Measurements from ENCODE around the gene ARHGAP42.

DNA sequence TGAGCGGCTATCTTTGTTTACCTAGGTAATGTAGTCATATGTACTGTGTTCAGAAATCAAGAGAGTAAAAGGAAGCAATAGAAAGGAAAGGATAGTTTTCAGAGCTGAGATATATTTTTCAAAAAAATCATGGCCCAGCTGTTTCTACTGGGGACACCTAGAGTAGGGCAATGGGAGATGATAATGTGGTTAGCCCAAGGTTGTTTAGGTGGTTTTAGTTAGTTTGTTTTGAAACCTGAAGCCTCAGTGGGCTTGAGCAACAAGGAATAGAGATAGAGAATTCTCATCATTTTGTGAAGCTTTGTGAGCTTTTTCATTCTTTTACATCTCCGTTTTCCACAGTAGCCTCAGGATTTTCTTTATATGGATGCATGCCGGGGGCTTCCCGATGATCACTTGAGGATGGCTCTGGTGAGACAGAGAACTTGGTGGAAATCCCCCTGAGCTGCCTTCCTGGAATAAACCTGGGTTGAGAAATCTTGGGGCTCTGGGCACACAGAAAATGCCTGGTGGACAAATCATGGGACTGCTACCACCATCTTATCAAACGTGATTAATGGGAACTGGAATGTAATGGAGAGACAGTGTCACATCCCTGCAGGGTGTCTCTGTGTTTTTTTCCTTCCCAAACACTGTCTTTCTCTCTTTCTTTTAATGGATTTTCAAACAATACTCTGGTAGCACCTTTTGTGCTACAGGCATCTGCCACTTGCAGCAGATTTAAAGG, 49.0 kb downstream of the ARHGAP42 start:
- no peak for TF ChIP-seq POLR2A (IDR thresholded peaks at IDR 0.05)
- TF ChIP-seq, protein P1, sequence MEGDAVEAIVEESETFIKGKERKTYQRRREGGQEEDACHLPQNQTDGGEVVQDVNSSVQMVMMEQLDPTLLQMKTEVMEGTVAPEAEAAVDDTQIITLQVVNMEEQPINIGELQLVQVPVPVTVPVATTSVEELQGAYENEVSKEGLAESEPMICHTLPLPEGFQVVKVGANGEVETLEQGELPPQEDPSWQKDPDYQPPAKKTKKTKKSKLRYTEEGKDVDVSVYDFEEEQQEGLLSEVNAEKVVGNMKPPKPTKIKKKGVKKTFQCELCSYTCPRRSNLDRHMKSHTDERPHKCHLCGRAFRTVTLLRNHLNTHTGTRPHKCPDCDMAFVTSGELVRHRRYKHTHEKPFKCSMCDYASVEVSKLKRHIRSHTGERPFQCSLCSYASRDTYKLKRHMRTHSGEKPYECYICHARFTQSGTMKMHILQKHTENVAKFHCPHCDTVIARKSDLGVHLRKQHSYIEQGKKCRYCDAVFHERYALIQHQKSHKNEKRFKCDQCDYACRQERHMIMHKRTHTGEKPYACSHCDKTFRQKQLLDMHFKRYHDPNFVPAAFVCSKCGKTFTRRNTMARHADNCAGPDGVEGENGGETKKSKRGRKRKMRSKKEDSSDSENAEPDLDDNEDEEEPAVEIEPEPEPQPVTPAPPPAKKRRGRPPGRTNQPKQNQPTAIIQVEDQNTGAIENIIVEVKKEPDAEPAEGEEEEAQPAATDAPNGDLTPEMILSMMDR (IDR thresholded peaks at IDR 0.05): peak in 2 of 12 donors; percentile 6 to 8
